Transverse colon (tissue), 4 donors: ENCODE measurements around the gene OR6B2. TPM values are rescaled to one million over a fixed set of nuclear protein-coding genes. Genes with fewer than 3 reads are reported as not detected.

Experiments used
- DNase-seq: peaks from one replicate; pipeline ENCODE4 v3.0.0-alpha.2; 2019
- H3K27ac ChIP-seq, 4 donors: fragments of 200-600 bp; sonication (generic); 2 replicates each; pipeline ENCODE4 v1.5.1; 2016 to 2018; ENCODE audit warnings: inconsistent platforms in 4 of 4
- H3K27me3 ChIP-seq: fragments of 200-600 bp; sonication (generic); 2 replicates; pipeline ENCODE4 v1.5.1; 2017; ENCODE audit warnings: inconsistent platforms
- H3K36me3 ChIP-seq, 4 donors: fragments of 200-600 bp; sonication (generic); 2 replicates each; pipeline ENCODE4 v1.5.1; 2017 to 2019; ENCODE audit warnings: inconsistent platforms in 4 of 4
- H3K4me1 ChIP-seq, 4 donors: fragments of 200-600 bp; sonication (generic); 2 replicates each; pipeline ENCODE4 v1.5.1; 2017 to 2020; ENCODE audit warnings: inconsistent platforms in 4 of 4
- H3K4me3 ChIP-seq, 4 donors: fragments of 200-600 bp; sonication (generic); 1 replicate in 1 of 4; 2 replicates in 3 of 4; pipeline versions ENCODE4 v1.5.1 to v1.6.1; 2017 to 2019; ENCODE audit warnings: inconsistent platforms in 4 of 4
- H3K9me3 ChIP-seq, 2 donors: fragments of 200-600 bp; sonication (generic); 2 replicates each; pipeline ENCODE4 v1.5.1; 2017 to 2019; ENCODE audit warnings: inconsistent platforms in 2 of 2
- CTCF ChIP-seq, 5 experiments: fragments of 200-600 bp in 3 of 5; fragments of 450-650 bp in 2 of 5; sonication (generic) in 3 of 5; IDR thresholded peaks; 1 replicate in 2 of 5; 2 replicates in 3 of 5; pipeline ENCODE4 v1.5.1; 2016 to 2017; ENCODE audit warnings: antibody characterized with exemption in 5 of 5, inconsistent platforms in 3 of 5, mild to moderate bottlenecking in 2 of 5, moderate library complexity in 1 of 5
- EP300 ChIP-seq: sonication (generic); formaldehyde crosslinking; IDR thresholded peaks from one replicate; pipeline ENCODE4 v1.6.1; 2017; ENCODE audit warnings: antibody characterized with exemption, low read depth
- POLR2A ChIP-seq: fragments of 450-650 bp; IDR thresholded peaks from one replicate; pipeline ENCODE4 v1.6.1; 2016; ENCODE audit warnings: antibody characterized with exemption, mild to moderate bottlenecking, moderate library complexity
- POLR2AphosphoS5 ChIP-seq, 3 donors: sonication (generic); formaldehyde crosslinking; IDR thresholded peaks; one replicate each; pipeline ENCODE4 v1.6.1; 2016; ENCODE audit warnings: antibody characterized with exemption in 3 of 3
- WGBS, 2 donors: methylation state at CpG; one replicate each; pipeline ENCODE4 v1.1.5; 2018; ENCODE audit warnings: low coverage in 1 of 2; 5-methylcytosine and 5-hydroxymethylcytosine counted together
- in situ Hi-C, 4 donors: fragments of 200-750 bp; cut with MboI; loops; one replicate each; pipeline versions ENCODE4 v1.15.0 to v1.15.1; 2017; ENCODE audit warnings: low sequenced_read_pairs in 3 of 4, low pct_ligation_motif_present in 1 of 4, low pct_unique_long_range_greater_than_20kb in 1 of 4
- intact Hi-C: fragments of 100-400 bp; cut with DNase I; formaldehyde crosslinking; loops from one replicate; pipeline ENCODE4 v1.15.1; 2023; ENCODE audit warnings: low total_unique reads
- total RNA-seq, 4 donors: library from RNA; depleted of rRNA; stranded (reverse); fragments of >200 nt; gene quantifications; one replicate each; pipeline ENCODE4 v1.1.0, GENCODE V29; 2016

OR6B2 gene
- total RNA-seq, 4 donors from 2014 or later: not detected

- peaks cover 68% of the 10 kb centered on the region for H3K27me3 ChIP-seq
- H3K36me3 ChIP-seq: no peaks in the 10 kb centered on the region
- no peaks in the 10 kb centered on the region for H3K4me1 ChIP-seq
- H3K27ac ChIP-seq: no peak within 1 kb of the TSS
- H3K9me3 ChIP-seq: no peaks in the 10 kb centered on the region
- TF ChIP-seq POLR2A: no peak
- TF ChIP-seq EP300: no peak
- no peak for TF ChIP-seq CTCF (IDR thresholded peaks at IDR 0.05)
- TF ChIP-seq POLR2AphosphoS5 (IDR thresholded peaks at IDR 0.05): no peak
- WGBS, 2 donors: 49 to 53% methylated on average over 6 to 28 of the region's 28 CpGs
- intact Hi-C loops: no loop called here
- in situ Hi-C loops: loop anchor here in 1 of 4 donors (10.0 kb wide), 1 partner anchor 101 kb away; no protein-coding TSS in a partner anchor
- no peak within 1 kb of the TSS for H3K4me3 ChIP-seq
- DNase-seq: no peak
These were observed 23.2 kb upstream of the OR6B2 start, which contains the start of gene OR6B3 for GRCh38 chr2:240053173-240054155. OR6B3 (minus strand) TSS chr2:240053521.

DNA sequence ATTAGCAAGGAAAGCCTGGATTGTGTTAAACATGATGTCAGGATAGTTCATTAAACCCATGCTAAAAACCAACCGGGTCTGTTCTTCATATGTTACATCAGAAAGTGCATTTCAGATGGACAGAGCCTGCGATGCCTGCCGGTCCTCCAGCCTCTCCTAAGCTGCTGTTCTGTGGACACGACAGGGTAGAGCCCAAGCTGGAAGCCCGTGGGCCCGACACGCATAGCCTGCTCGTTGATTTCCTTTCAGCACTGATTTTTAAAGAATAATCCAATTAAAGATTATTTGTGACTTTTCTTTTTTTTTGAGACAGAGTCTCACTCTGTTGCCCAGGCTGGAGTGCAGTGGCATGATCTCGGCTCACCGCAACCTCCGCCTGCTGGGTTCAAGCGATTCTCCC, 22.3 kb upstream of the OR6B2 start:
- H3K27me3 ChIP-seq: peaks cover 78% of the 10 kb centered on the region
- no peaks in the 10 kb centered on the region for H3K9me3 ChIP-seq
- in situ Hi-C loops: loop anchor here in 1 of 4 donors (10.0 kb wide), 1 partner anchor 102 kb away; no protein-coding TSS in a partner anchor
- no peak for DNase-seq
- no peak overlapping the region for H3K4me3 ChIP-seq
- 0 to 74% methylated on average over 1 to 12 of the region's 12 CpGs for WGBS, 2 donors
- TF ChIP-seq CTCF (IDR thresholded peaks at IDR 0.05) (no peak), POLR2A (no peak), POLR2AphosphoS5 (IDR thresholded peaks at IDR 0.05) (no peak), EP300 (no peak)
- no peaks in the 10 kb centered on the region for H3K4me1 ChIP-seq
- no peaks in the 10 kb centered on the region for H3K36me3 ChIP-seq
- intact Hi-C loops: no loop called here
- no peak overlapping the region for H3K27ac ChIP-seq

DNA sequence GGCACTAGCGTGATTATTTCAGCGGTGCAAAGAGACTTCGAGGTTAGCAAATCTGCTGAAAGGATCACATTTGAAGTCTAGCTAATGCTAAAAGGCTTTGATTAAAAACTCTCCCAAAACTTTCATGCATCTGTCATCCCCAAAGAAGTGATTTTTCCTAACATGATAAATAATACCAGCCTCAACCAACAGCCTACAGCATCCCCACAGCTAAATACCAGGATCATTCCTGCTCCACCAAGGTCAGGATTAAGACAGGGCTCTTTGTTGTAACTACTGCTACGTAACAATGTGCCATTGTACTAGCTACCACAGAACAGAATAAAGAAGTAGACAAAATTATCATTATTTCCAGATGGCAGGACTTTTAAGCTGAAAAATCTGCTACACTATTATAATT, 21.5 kb upstream of the OR6B2 start:
- no peak for TF ChIP-seq POLR2AphosphoS5 (IDR thresholded peaks at IDR 0.05)
- no peak for TF ChIP-seq POLR2A
- TF ChIP-seq CTCF (IDR thresholded peaks at IDR 0.05): no peak
- TF ChIP-seq EP300: no peak
- DNase-seq: no peak
- in situ Hi-C loops (loop anchor here in 1 of 4 donors (10.0 kb wide), 1 partner anchor 103 kb away; no protein-coding TSS in a partner anchor), intact Hi-C loops (no loop called here)
- Histone ChIP-seq H3K9me3 (no peaks in the 10 kb centered on the region), H3K27me3 (peaks cover 86% of the 10 kb centered on the region), H3K4me3 (no peak overlapping the region), H3K27ac (no peak overlapping the region), H3K36me3 (no peaks in the 10 kb centered on the region), H3K4me1 (no peaks in the 10 kb centered on the region)
- 78 to 85% methylated on average over 3 to 4 of the region's 4 CpGs for WGBS, 2 donors

- Histone ChIP-seq H3K27ac (no peak overlapping the region), H3K4me1 (no peaks in the 10 kb centered on the region), H3K4me3 (no peak overlapping the region), H3K27me3 (peaks cover 81% of the 10 kb centered on the region), H3K9me3 (no peaks in the 10 kb centered on the region), H3K36me3 (no peaks in the 10 kb centered on the region)
- DNase-seq: no peak
- in situ Hi-C loops: loop anchor here in 1 of 4 donors (10.0 kb wide), 1 partner anchor 105 kb away; no protein-coding TSS in a partner anchor
- intact Hi-C loops: no loop called here
- WGBS, 2 donors: 57 to 88% methylated on average over 1 to 12 of the region's 12 CpGs
- TF ChIP-seq POLR2AphosphoS5 (IDR thresholded peaks at IDR 0.05) (no peak), CTCF (IDR thresholded peaks at IDR 0.05) (no peak), EP300 (no peak), POLR2A (no peak)
These were observed 20.0 kb upstream of the OR6B2 start for GRCh38 chr2:240050278-240050677.
